ENCODE results near the gene SYTL5.

The SYTL5 gene

DNA sequence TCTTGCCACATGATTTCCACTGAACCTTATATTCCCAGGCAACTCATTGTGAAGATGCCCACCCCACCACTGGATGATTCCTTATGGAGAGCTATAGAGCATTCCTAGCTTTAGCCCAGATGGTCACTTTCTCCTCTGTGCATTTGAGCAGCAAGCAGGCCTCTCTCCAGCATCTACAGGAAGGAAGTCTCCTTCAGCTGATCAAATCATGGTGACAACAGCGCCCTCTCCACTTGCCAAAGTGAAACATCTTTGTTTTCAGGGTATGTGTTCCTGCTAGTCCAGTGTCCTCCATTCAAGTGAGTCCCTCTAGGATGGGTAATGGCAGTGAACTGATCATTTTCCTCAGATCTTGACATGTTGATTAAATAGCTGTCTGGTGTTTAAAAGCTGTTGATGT is 10.9 kb upstream of the SYTL5 start:
- no peak for DNase-seq (ENCODE audit: low read depth)
- TF ChIP-seq, protein P1, sequence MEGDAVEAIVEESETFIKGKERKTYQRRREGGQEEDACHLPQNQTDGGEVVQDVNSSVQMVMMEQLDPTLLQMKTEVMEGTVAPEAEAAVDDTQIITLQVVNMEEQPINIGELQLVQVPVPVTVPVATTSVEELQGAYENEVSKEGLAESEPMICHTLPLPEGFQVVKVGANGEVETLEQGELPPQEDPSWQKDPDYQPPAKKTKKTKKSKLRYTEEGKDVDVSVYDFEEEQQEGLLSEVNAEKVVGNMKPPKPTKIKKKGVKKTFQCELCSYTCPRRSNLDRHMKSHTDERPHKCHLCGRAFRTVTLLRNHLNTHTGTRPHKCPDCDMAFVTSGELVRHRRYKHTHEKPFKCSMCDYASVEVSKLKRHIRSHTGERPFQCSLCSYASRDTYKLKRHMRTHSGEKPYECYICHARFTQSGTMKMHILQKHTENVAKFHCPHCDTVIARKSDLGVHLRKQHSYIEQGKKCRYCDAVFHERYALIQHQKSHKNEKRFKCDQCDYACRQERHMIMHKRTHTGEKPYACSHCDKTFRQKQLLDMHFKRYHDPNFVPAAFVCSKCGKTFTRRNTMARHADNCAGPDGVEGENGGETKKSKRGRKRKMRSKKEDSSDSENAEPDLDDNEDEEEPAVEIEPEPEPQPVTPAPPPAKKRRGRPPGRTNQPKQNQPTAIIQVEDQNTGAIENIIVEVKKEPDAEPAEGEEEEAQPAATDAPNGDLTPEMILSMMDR (conservative IDR thresholded peaks at IDR 0.05; ENCODE audit: control insufficient read depth, insufficient read depth, low read depth, low read length), result no peak
- H3K4me3 ChIP-seq (ENCODE audit: control insufficient read depth, low read depth, low read length), result no peak overlapping the region

DNA sequence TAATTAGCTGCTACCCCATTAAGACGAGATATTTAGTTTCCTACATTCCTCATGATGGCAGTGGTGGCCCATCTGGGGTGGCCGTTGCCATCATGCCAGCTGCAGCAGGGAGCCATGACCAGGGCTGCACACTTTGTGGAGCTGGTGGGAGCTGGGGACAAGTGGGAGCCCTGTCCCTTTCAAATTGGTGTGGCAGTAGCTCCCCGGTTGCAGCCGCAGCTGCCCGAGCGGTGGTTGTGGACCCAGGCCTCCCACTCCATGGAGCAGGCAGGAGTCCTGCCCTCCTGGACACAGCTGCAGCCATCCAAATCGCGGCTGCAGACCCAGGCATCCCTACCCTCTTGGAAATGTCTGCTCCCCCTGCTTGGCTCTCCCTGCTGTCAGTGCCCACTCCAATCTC is 9.3 kb upstream of the SYTL5 start:
- TF ChIP-seq, protein P1 (conservative IDR thresholded peaks at IDR 0.05; ENCODE audit: control insufficient read depth, insufficient read depth, low read depth, low read length), result no peak
- no peak for DNase-seq (ENCODE audit: low read depth)
- H3K4me3 ChIP-seq (ENCODE audit: control insufficient read depth, low read depth, low read length), result no peak overlapping the region

DNA sequence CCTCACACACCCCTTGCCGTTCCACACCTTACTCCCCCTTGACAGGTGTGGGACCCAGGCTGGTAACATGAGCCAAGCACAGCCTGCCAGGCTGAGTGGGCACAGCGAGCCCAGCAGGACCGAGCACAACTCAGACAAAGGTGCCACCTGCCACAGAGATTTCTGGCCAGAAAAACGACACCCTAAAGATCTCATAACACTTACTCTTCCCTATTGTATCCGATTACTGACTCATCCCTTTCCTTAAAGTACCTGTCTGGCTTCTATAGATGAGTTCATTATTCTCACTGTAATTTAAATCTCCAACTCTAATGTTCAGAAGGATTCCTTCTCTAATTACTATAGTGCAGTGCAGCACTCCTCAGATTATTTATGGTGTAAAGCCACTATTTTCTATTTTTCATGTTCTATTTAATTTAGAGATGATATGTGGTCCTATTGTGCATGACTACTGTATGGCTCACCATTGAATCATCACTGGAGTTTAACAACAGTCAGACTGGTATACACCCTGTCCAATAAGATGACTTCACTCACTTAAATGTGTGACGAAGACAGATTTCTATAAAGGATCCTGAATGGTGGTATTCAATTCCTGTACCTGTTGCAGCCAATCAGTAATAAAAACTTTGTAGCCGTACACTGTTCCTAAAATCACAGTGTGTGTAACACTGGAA is 7.6 kb upstream of the SYTL5 start:
- DNase-seq (ENCODE audit: low read depth), result peak; percentile 82
- H3K4me3 ChIP-seq (ENCODE audit: control insufficient read depth, low read depth, low read length), result no peak overlapping the region
- TF ChIP-seq, protein P1 (conservative IDR thresholded peaks at IDR 0.05; ENCODE audit: control insufficient read depth, insufficient read depth, low read depth, low read length), result no peak

DNA sequence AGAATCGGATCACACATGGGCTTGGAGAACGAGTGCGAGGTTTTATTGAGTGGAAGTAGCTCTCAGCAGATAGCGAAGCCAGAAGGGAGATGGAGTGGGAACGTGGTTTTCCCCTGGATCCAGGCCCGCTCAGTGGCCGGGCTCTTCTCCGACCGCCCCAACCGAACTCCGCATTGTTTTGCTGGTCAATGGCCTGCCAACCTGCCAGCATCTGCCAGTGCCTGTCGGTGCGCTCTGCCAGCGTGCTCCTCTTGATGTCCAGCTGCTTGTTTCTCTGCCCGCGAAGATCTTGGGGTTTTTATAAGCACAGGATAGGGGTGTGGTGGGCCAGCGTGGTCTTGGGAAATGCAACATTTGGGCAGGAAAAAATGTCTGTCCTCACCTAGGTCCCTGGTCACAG is 5.6 kb upstream of the SYTL5 start:
- TF ChIP-seq, protein P1 (conservative IDR thresholded peaks at IDR 0.05; ENCODE audit: control insufficient read depth, insufficient read depth, low read depth, low read length), result no peak
- DNase-seq (ENCODE audit: low read depth), result no peak
- H3K4me3 ChIP-seq (ENCODE audit: control insufficient read depth, low read depth, low read length), result no peak overlapping the region

DNA sequence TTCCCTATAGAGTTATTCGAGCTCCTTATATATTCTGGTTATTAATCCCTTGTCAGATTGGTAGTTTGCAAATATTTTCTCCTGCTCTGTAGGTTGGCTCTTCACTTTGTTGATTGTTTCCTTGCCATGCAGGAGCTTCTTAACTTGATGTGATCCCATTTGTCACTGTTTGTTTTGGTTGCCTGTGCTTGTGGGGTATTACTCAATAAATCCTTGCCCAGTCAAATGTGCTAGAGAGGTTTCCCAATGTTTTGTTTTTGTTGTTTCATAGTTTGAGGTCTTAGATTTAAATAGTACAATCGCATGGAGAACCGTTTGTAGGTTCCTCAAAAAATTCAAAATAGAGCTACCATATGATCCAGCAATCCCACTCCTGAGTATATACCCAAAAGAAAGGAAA is 2.3 kb upstream of the SYTL5 start:
- DNase-seq (ENCODE audit: low read depth), result peak; percentile 11
- H3K4me3 ChIP-seq (ENCODE audit: control insufficient read depth, low read depth, low read length), result no peak overlapping the region
- TF ChIP-seq, protein P1 (conservative IDR thresholded peaks at IDR 0.05; ENCODE audit: control insufficient read depth, insufficient read depth, low read depth, low read length), result no peak

DNA sequence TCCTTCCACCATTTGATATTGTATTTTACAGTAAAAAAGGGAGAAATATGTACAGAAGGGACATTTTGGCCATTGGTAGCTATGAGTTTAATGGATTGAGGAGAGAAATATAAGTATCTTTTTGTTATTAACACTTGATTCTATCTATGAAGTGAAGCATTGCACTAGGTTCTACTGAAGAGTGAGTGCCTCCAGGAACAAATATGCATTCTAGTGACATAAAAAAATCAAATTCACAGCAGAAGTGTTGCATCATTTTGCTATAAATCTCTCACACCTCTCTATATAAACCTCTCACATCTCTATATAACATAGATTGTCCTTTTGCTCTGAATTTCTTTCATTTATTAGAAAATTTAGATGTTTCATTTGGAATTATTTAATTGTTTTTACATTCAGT is 425 bp downstream of the SYTL5 start:
- no peak overlapping the region for H3K4me3 ChIP-seq (ENCODE audit: control insufficient read depth, low read depth, low read length)
- DNase-seq (ENCODE audit: low read depth), result no peak
- TF ChIP-seq, protein P1 (conservative IDR thresholded peaks at IDR 0.05; ENCODE audit: control insufficient read depth, insufficient read depth, low read depth, low read length), result no peak

DNA sequence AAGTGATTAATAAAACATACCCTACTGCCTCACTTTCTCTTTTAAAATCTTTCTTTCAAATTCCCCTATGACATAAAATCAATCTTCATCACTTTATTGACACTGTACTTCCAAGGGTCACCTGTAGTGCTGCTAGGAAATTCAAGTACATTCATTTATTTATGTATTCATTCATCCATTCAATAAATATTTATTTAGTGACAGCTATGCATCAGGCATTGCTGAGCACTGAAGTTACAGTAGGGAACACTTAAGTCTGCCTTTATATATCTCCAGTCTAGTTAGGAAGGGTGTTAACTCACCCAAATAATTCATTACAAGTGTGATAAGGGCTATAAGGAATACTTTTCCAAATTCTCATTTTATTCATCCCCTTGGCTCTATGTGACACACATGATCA is 2.3 kb downstream of the SYTL5 start:
- DNase-seq (ENCODE audit: low read depth), result no peak
- TF ChIP-seq, protein P1 (conservative IDR thresholded peaks at IDR 0.05; ENCODE audit: control insufficient read depth, insufficient read depth, low read depth, low read length), result no peak
- no peak overlapping the region for H3K4me3 ChIP-seq (ENCODE audit: control insufficient read depth, low read depth, low read length)
